Upper lobe of left lung (tissue), 6 donors: Measurements from ENCODE around the gene ITPR2. TPM values are rescaled to one million over a fixed set of nuclear protein-coding genes. Genes with fewer than 3 reads are reported as not detected.

ENCODE experiments used
- ATAC-seq, 2 donors: fragments of 200-7000 bp; cut with Tn5 transposase; one replicate each; pipeline ENCODE4 v1.9.1; 2022; ENCODE audit warnings: mild to moderate bottlenecking in 2 of 2, moderate library complexity in 2 of 2; ENCODE audit not compliant: low FRiP score in 2 of 2
- DNase-seq, 2 donors: peaks; one replicate each; pipeline ENCODE4 v3.0.0-alpha.2; 2019 to 2020
- H3K27ac ChIP-seq, 4 donors: fragments of 200-600 bp; sonication (generic); one replicate each; pipeline ENCODE4 v1.5.1; 2016 to 2019
- H3K27me3 ChIP-seq, 4 donors: fragments of 200-600 bp; sonication (generic); one replicate each; pipeline ENCODE4 v1.5.1; 2017 to 2019
- H3K36me3 ChIP-seq, 4 donors: fragments of 200-600 bp; sonication (generic); one replicate each; pipeline ENCODE4 v1.5.1; 2016 to 2019
- H3K4me1 ChIP-seq, 4 donors: fragments of 200-600 bp; sonication (generic); one replicate each; pipeline ENCODE4 v1.5.1; 2018 to 2019
- H3K4me3 ChIP-seq, 4 donors: fragments of 200-600 bp; sonication (generic); one replicate each; pipeline ENCODE4 v1.5.1; 2017 to 2019; ENCODE audit warnings: mild to moderate bottlenecking in 2 of 4, moderate library complexity in 1 of 4
- H3K9me3 ChIP-seq, 4 donors: fragments of 200-600 bp; sonication (generic); one replicate each; pipeline ENCODE4 v1.5.1; 2018 to 2019
- EP300 ChIP-seq, 4 donors: sonication (generic); formaldehyde crosslinking; IDR thresholded peaks; one replicate each; pipeline ENCODE4 v1.5.1; 2017; ENCODE audit warnings: antibody characterized with exemption in 4 of 4, control low read depth in 2 of 4
- POLR2A ChIP-seq, 4 donors: fragments of 450-650 bp; IDR thresholded peaks; one replicate each; pipeline ENCODE4 v1.5.1; 2016 to 2017; ENCODE audit warnings: antibody characterized with exemption in 4 of 4, mild to moderate bottlenecking in 2 of 4
- POLR2AphosphoS5 ChIP-seq, 2 donors: sonication (generic); formaldehyde crosslinking; IDR thresholded peaks; one replicate each; pipeline ENCODE4 v1.5.1; 2017; ENCODE audit warnings: antibody characterized with exemption in 2 of 2
- WGBS, 2 donors: methylation state at CpG; one replicate each; pipeline ENCODE4 v1.1.5; 2017 to 2018; 5-methylcytosine and 5-hydroxymethylcytosine counted together
- total RNA-seq, 6 donors: library from RNA; depleted of rRNA in 4 of 6; stranded (reverse); fragments of >200 nt in 4 of 6; gene quantifications; one replicate each; pipeline versions ENCODE4 v1.1.0 to v1.2.1, GENCODE V29; 2016 to 2021
- TF ChIP-seq, protein P1 (sequence below), 6 experiments: fragments of 450-650 bp in 4 of 6; fragments of 200-600 bp in 2 of 6; sonication (generic) in 2 of 6; IDR thresholded peaks; one replicate each; pipeline ENCODE4 v1.5.1; 2016 to 2019; ENCODE audit warnings: antibody characterized with exemption in 6 of 6
- donor health status: DM: no; HTN: no; CAD: no; lungs with moderate emphysema.
- donor health status: DM: no; HTN: yes; CAD: no; lungs with severe emphysema.

ITPR2 gene
- total RNA-seq, 6 donors from 2014 or later = 35.5 to 115 (median 45.0) TPM

GRCh38 chr12:26309634-26310033 is 523.4 kb downstream of the ITPR2 start:
- no peaks in the 10 kb centered on the region for H3K36me3 ChIP-seq
- H3K27ac ChIP-seq = no peak overlapping the region
- H3K4me1 ChIP-seq = no peaks in the 10 kb centered on the region
- TF ChIP-seq POLR2A (IDR thresholded peaks at IDR 0.05) (no peak), POLR2AphosphoS5 (IDR thresholded peaks at IDR 0.05) (no peak), EP300 (IDR thresholded peaks at IDR 0.05) (no peak)
- TF ChIP-seq, protein P1, sequence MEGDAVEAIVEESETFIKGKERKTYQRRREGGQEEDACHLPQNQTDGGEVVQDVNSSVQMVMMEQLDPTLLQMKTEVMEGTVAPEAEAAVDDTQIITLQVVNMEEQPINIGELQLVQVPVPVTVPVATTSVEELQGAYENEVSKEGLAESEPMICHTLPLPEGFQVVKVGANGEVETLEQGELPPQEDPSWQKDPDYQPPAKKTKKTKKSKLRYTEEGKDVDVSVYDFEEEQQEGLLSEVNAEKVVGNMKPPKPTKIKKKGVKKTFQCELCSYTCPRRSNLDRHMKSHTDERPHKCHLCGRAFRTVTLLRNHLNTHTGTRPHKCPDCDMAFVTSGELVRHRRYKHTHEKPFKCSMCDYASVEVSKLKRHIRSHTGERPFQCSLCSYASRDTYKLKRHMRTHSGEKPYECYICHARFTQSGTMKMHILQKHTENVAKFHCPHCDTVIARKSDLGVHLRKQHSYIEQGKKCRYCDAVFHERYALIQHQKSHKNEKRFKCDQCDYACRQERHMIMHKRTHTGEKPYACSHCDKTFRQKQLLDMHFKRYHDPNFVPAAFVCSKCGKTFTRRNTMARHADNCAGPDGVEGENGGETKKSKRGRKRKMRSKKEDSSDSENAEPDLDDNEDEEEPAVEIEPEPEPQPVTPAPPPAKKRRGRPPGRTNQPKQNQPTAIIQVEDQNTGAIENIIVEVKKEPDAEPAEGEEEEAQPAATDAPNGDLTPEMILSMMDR (IDR thresholded peaks at IDR 0.05) = no peak
- H3K27me3 ChIP-seq = no peaks in the 10 kb centered on the region
- H3K9me3 ChIP-seq = peaks cover 0 to 3% (median 1%) of the 10 kb centered on the region in 4 donors
- no peak for ATAC-seq
- 52 to 64% methylated on average over 4 of the region's 4 CpGs for WGBS, 2 donors
- H3K4me3 ChIP-seq = no peak overlapping the region
- DNase-seq = no peak

DNA sequence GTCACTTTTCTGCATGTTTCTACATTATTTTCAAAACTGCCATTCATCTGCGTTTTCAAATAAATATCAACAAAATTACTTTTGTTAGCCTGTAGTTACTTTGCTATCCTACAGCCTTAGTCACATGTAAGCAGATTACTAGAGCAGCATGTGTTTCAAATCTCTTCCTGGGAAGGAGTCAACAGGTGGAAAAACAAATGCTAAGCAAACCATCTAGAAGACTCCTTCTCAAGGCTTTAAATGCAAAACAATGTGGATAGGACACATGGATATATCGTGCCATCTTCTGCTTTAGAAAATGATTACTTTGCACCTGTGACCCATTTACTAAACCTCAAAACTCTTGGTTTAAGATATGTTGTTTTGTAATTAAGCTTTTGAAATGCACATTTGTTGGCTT is 528.7 kb downstream of the ITPR2 start:
- 89 to 92% methylated on average over 2 of the region's 2 CpGs for WGBS, 2 donors
- Histone ChIP-seq H3K9me3 (no peaks in the 10 kb centered on the region), H3K4me3 (no peak overlapping the region), H3K27me3 (no peaks in the 10 kb centered on the region), H3K27ac (no peak overlapping the region), H3K36me3 (no peaks in the 10 kb centered on the region), H3K4me1 (peaks cover 0 to 3% (median 0%) of the 10 kb centered on the region in 4 donors)
- DNase-seq = no peak
- TF ChIP-seq POLR2A (IDR thresholded peaks at IDR 0.05) (no peak), EP300 (IDR thresholded peaks at IDR 0.05) (no peak), POLR2AphosphoS5 (IDR thresholded peaks at IDR 0.05) (no peak)
- TF ChIP-seq, protein P1 (IDR thresholded peaks at IDR 0.05) = no peak
- ATAC-seq = no peak

GRCh38 chr12:26303418-26303817 is 529.6 kb downstream of the ITPR2 start:
- no peaks in the 10 kb centered on the region for H3K27me3 ChIP-seq
- H3K4me1 ChIP-seq = peaks cover 0 to 5% (median 4%) of the 10 kb centered on the region in 4 donors
- no peaks in the 10 kb centered on the region for H3K36me3 ChIP-seq
- DNase-seq = no peak
- TF ChIP-seq, protein P1 (IDR thresholded peaks at IDR 0.05) = no peak
- TF ChIP-seq POLR2AphosphoS5 (IDR thresholded peaks at IDR 0.05) (no peak), EP300 (IDR thresholded peaks at IDR 0.05) (no peak), POLR2A (IDR thresholded peaks at IDR 0.05) (no peak)
- H3K9me3 ChIP-seq = no peaks in the 10 kb centered on the region
- ATAC-seq = no peak
- no peak overlapping the region for H3K4me3 ChIP-seq
- no peak overlapping the region for H3K27ac ChIP-seq
- 90 to 93% methylated on average over 1 of the region's 1 CpG for WGBS, 2 donors

DNA sequence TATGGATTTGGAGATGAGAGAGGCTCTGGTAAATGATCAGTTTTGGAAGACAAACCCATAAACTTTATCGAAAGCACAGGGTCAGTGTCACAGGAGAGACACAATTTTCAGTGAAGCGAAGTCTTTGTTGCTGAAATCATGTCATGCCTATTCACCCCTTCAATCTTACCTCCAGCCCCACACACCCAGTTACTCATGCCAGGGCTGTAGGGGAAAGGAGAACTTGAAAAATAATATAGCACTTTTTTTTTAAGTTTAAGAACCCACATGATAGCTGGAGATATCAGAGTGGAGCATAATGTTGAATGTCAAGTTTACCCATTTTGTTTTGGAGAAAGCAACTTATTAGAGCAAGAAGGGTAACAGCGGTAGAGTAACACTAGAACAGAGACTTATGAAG is 530.2 kb downstream of the ITPR2 start:
- H3K36me3 ChIP-seq = no peaks in the 10 kb centered on the region
- H3K27ac ChIP-seq = no peak overlapping the region
- peaks cover 0 to 7% (median 6%) of the 10 kb centered on the region in 4 donors for H3K4me1 ChIP-seq
- DNase-seq (no peak), ATAC-seq (no peak)
- TF ChIP-seq POLR2A (IDR thresholded peaks at IDR 0.05) (no peak), EP300 (IDR thresholded peaks at IDR 0.05) (no peak), POLR2AphosphoS5 (IDR thresholded peaks at IDR 0.05) (no peak)
- TF ChIP-seq, protein P1 (IDR thresholded peaks at IDR 0.05) = no peak
- 96 to 98% methylated on average over 3 of the region's 3 CpGs for WGBS, 2 donors
- H3K27me3 ChIP-seq = no peaks in the 10 kb centered on the region
- no peaks in the 10 kb centered on the region for H3K9me3 ChIP-seq
- H3K4me3 ChIP-seq = no peak overlapping the region

DNA sequence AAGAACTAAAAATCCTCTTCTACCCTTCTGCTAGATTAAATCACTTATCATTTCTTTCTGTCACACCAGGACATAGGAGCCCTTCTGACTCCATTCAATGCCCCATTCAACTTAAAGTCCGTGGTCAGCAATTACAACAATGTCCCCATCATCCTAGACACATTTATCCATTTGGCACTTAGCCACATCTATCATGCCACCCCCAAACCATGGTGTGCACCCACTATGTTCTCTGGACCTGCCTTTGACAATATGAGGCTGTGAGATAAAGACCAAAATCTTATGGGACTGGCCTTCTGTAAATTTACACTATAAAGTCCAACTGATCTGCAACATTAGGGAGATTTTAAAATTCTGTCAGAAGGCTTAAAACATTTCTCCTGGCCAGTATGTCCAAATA is 533.2 kb downstream of the ITPR2 start:
- Histone ChIP-seq H3K27ac (peak overlapping the region in 1 of 4 donors; percentile 29), H3K27me3 (no peaks in the 10 kb centered on the region), H3K4me1 (peaks cover 0 to 7% (median 6%) of the 10 kb centered on the region in 4 donors), H3K9me3 (no peaks in the 10 kb centered on the region), H3K36me3 (no peaks in the 10 kb centered on the region), H3K4me3 (no peak overlapping the region)
- DNase-seq (no peak), ATAC-seq (no peak)
- 81 to 91% methylated on average over 1 of the region's 1 CpG for WGBS, 2 donors
- TF ChIP-seq, protein P1 (IDR thresholded peaks at IDR 0.05) = no peak
- TF ChIP-seq POLR2AphosphoS5 (IDR thresholded peaks at IDR 0.05) (no peak), POLR2A (IDR thresholded peaks at IDR 0.05) (no peak), EP300 (IDR thresholded peaks at IDR 0.05) (no peak)
